H9 (cell line): ENCODE measurements around the gene CCNF. TPM values are rescaled to one million over a fixed set of nuclear protein-coding genes. Genes with fewer than 3 reads are reported as not detected.

ENCODE experiments used
- DNase-seq: peaks from one replicate; pipeline ENCODE4 v3.0.0-alpha.2; 2017
- H2AFZ ChIP-seq: one replicate; pipeline ENCODE4 v1.6.1; 2013; ENCODE audit warnings: mild to moderate bottlenecking, low read length, control low read depth, moderate library complexity
- H2AK5ac ChIP-seq: 2 replicates; pipeline ENCODE4 v1.6.1; 2013; ENCODE audit warnings: low read length, control low read depth, mixed read lengths; ENCODE audit not compliant: insufficient read length
- H2BK120ac ChIP-seq: one replicate; pipeline ENCODE4 v1.6.1; 2013; ENCODE audit warnings: low read depth, mild to moderate bottlenecking, low read length, control low read depth, inconsistent platforms; ENCODE audit not compliant: poor library complexity, severe bottlenecking
- H2BK12ac ChIP-seq: 2 replicates; pipeline ENCODE4 v1.6.1; 2013; ENCODE audit warnings: low read length, control low read depth, mixed read lengths, low read depth; ENCODE audit not compliant: insufficient read length
- H2BK15ac ChIP-seq: 2 replicates; pipeline ENCODE4 v1.6.1; 2013; ENCODE audit warnings: low read depth, low read length, control low read depth
- H2BK20ac ChIP-seq: one replicate; pipeline ENCODE4 v1.6.1; 2013; ENCODE audit warnings: low read depth, mild to moderate bottlenecking, low read length, control low read depth, inconsistent platforms; ENCODE audit not compliant: poor library complexity, severe bottlenecking
- H2BK5ac ChIP-seq: 2 replicates; pipeline ENCODE4 v1.6.1; 2013; ENCODE audit warnings: low read length, control low read depth, mixed read lengths; ENCODE audit not compliant: insufficient read length
- H3K14ac ChIP-seq: 2 replicates; pipeline ENCODE4 v1.6.1; 2013; ENCODE audit warnings: low read length, control low read depth; ENCODE audit not compliant: insufficient read depth
- H3K18ac ChIP-seq: 2 replicates; pipeline ENCODE4 v1.6.1; 2013; ENCODE audit warnings: low read depth, mild to moderate bottlenecking, mixed read lengths, low read length, control low read depth; ENCODE audit not compliant: insufficient read length
- H3K23ac ChIP-seq: 2 replicates; pipeline ENCODE4 v1.6.1; 2013; ENCODE audit warnings: low read length, control low read depth, mixed read lengths, low read depth; ENCODE audit not compliant: insufficient read length
- H3K23me2 ChIP-seq: 2 replicates; pipeline ENCODE4 v1.6.1; 2013; ENCODE audit warnings: low read depth, mild to moderate bottlenecking, mixed read lengths, low read length, control low read depth; ENCODE audit not compliant: insufficient read length, poor library complexity, severe bottlenecking
- H3K27ac ChIP-seq: 2 replicates; pipeline ENCODE4 v1.5.1; 2013; ENCODE audit warnings: low read length, control low read depth, mixed read lengths, low read depth; ENCODE audit not compliant: insufficient read length
- H3K27me3 ChIP-seq: 2 replicates; pipeline ENCODE4 v1.6.1; 2013; ENCODE audit warnings: low read length, control low read depth, inconsistent platforms; ENCODE audit not compliant: insufficient read depth
- H3K4ac ChIP-seq: 2 replicates; pipeline ENCODE4 v1.6.1; 2013; ENCODE audit warnings: low read depth, mild to moderate bottlenecking, control low read depth, inconsistent platforms, low read length, moderate library complexity
- H3K4me1 ChIP-seq: 2 replicates; pipeline ENCODE4 v1.6.1; 2013; ENCODE audit warnings: low read length, control low read depth, inconsistent platforms; ENCODE audit not compliant: insufficient read depth
- H3K4me2 ChIP-seq: 2 replicates; pipeline ENCODE4 v1.6.1; 2013; ENCODE audit warnings: low read length, control low read depth, mixed read lengths; ENCODE audit not compliant: insufficient read length, insufficient read depth
- H3K56ac ChIP-seq: 2 replicates; pipeline ENCODE4 v1.6.1; 2013; ENCODE audit warnings: low read depth, mild to moderate bottlenecking, mixed read lengths, low read length, control low read depth; ENCODE audit not compliant: insufficient read length
- H3K79me1 ChIP-seq: 2 replicates; pipeline ENCODE4 v1.6.1; 2013; ENCODE audit warnings: low read depth, mild to moderate bottlenecking, moderate library complexity, low read length, control low read depth, inconsistent platforms; ENCODE audit not compliant: insufficient read depth, poor library complexity, severe bottlenecking
- H3K79me2 ChIP-seq: 2 replicates; pipeline ENCODE4 v1.6.1; 2013; ENCODE audit warnings: low read length, control low read depth, inconsistent platforms; ENCODE audit not compliant: insufficient read depth
- H3K9ac ChIP-seq: 2 replicates; pipeline ENCODE4 v1.6.1; 2013; ENCODE audit warnings: low read length, control low read depth, mixed read lengths; ENCODE audit not compliant: insufficient read length; ENCODE audit errors: extremely low read depth
- H3K9me3 ChIP-seq: one replicate; pipeline ENCODE4 v1.6.1; 2013; ENCODE audit warnings: low read depth, low read length, inconsistent platforms; ENCODE audit not compliant: control insufficient read depth
- H3T11ph ChIP-seq: one replicate; pipeline ENCODE4 v1.6.1; 2013; ENCODE audit warnings: mild to moderate bottlenecking, low read length, control low read depth, inconsistent platforms
- H4K20me1 ChIP-seq: one replicate; pipeline ENCODE4 v1.6.1; 2013; ENCODE audit not compliant: control insufficient read depth, insufficient read length, insufficient read depth
- H4K5ac ChIP-seq: 2 replicates; pipeline ENCODE4 v1.6.1; 2013; ENCODE audit warnings: low read depth, mild to moderate bottlenecking, mixed read lengths, low read length, control low read depth; ENCODE audit not compliant: insufficient read length
- H4K8ac ChIP-seq: replicated peaks from 2 replicates; pipeline ENCODE4 v1.6.1; 2013; ENCODE audit warnings: low read length, control low read depth, mixed read lengths, low read depth; ENCODE audit not compliant: insufficient read length
- H4K91ac ChIP-seq: 2 replicates; pipeline ENCODE4 v1.6.1; 2013; ENCODE audit warnings: low read depth, mild to moderate bottlenecking, moderate library complexity, mixed read lengths, low read length, control low read depth; ENCODE audit not compliant: insufficient read length
- H3K27ac Mint-ChIP-seq, 3 experiments: 2 replicates in 2 of 3; 3 replicates in 1 of 3; pipeline ENCODE4 v1.8.0; 2020 to 2021; ENCODE audit warnings: mixed read lengths in 3 of 3, mild to moderate bottlenecking in 1 of 3, moderate library complexity in 1 of 3
- H3K27me3 Mint-ChIP-seq: 2 replicates; pipeline ENCODE4 v1.8.0; 2021; ENCODE audit warnings: low read depth, mild to moderate bottlenecking, moderate library complexity, mixed read lengths
- H3K36me3 Mint-ChIP-seq, 3 experiments: 2 replicates in 2 of 3; 3 replicates in 1 of 3; pipeline ENCODE4 v1.8.0; 2020 to 2021; ENCODE audit warnings: low read depth in 3 of 3, mixed read lengths in 3 of 3; ENCODE audit not compliant: insufficient read depth in 1 of 3
- H3K4me1 Mint-ChIP-seq, 2 experiments: 2 replicates each; pipeline ENCODE4 v1.8.0; 2020; ENCODE audit warnings: mixed read lengths in 2 of 2
- H3K4me3 Mint-ChIP-seq, 2 experiments: 2 replicates in 1 of 2; 3 replicates in 1 of 2; pipeline ENCODE4 v1.8.0; 2020 to 2021; ENCODE audit warnings: mild to moderate bottlenecking in 2 of 2, mixed read lengths in 2 of 2, moderate library complexity in 1 of 2
- H3K9me3 Mint-ChIP-seq, 2 experiments: 2 replicates in 1 of 2; 3 replicates in 1 of 2; pipeline ENCODE4 v1.8.0; 2020; ENCODE audit warnings: mild to moderate bottlenecking in 2 of 2, mixed read lengths in 2 of 2, moderate library complexity in 1 of 2
- CTCF ChIP-seq: fragments of 200-600 bp; sonication (generic); conservative IDR thresholded peaks from 3 replicates; pipeline ENCODE4 v1.8.0; 2021; ENCODE audit warnings: antibody characterized with exemption, mild to moderate bottlenecking
- WGBS: extraction: QIAGEN DNeasy Blood & Tissue Kit; methylation state at CpG from one replicate; pipeline ENCODE4 v1.1.7; 2013; ENCODE audit warnings: missing lambda C conversion rate, low lambda C conversion rate, mixed read lengths; ENCODE audit not compliant: insufficient read length; ENCODE audit errors: extremely low coverage; 5-methylcytosine and 5-hydroxymethylcytosine counted together
- total RNA-seq: library from RNA; stranded (reverse); gene quantifications from 2 replicates; pipeline ENCODE4 v1.2.1, GENCODE V29; 2021

Gene CCNF
- total RNA-seq, 1 experiment from 2014 or later: 61.6 TPM

GRCh38 chr16:2473446-2473926, 44.2 kb downstream of the CCNF start:
- Histone ChIP-seq H3K56ac (no peak overlapping the region), H3K27me3 (peaks cover 18% of the 10 kb centered on the region; the same call in 1 of the 2 replicates), H2BK20ac (no peak overlapping the region), H2BK15ac (no peak overlapping the region), H3K18ac (no peak overlapping the region), H3K4me2 (peak overlapping the region; percentile 29), H3K23me2 (peaks cover 10% of the 10 kb centered on the region), H3K79me1 (no peaks in the 10 kb centered on the region), H3K14ac (no peak overlapping the region), H3K9me3 (no peaks in the 10 kb centered on the region), H4K91ac (no peak overlapping the region), H3K4ac (no peak overlapping the region), H3K27ac (no peak overlapping the region), H3K9ac (no peak overlapping the region), H2BK5ac (no peak overlapping the region), H2AFZ (no peak overlapping the region), H3K4me1 (no peaks in the 10 kb centered on the region), H4K5ac (no peak overlapping the region), H2BK12ac (no peak overlapping the region), H4K20me1 (no peaks in the 10 kb centered on the region), H2BK120ac (no peak overlapping the region), H3K79me2 (no peaks in the 10 kb centered on the region), H3T11ph (no peak overlapping the region), H2AK5ac (no peak overlapping the region), H3K23ac (no peak overlapping the region), H4K8ac (no peak overlapping the region)
- TF ChIP-seq CTCF: no peak
- peak overlapping the region; percentile 61 to 79 for H3K4me3 Mint-ChIP-seq
- no CpG with 5 or more reads among the region's 49 CpGs for WGBS
- H3K4me1 Mint-ChIP-seq: peaks cover 23 to 28% of the 10 kb centered on the region in 2 experiments
- H3K36me3 Mint-ChIP-seq: no peaks in the 10 kb centered on the region; a peak in 1 of 7 replicates
- H3K27ac Mint-ChIP-seq: no peak overlapping the region
- DNase-seq: peak; percentile 45
- no peaks in the 10 kb centered on the region for H3K9me3 Mint-ChIP-seq
- H3K27me3 Mint-ChIP-seq: peaks cover 52% of the 10 kb centered on the region
